ENCODE results near the gene PDE4D.
A peak's percentile ranks its signal among the peaks of the same experiment; 100 is the strongest.
"Not testable (repeated sequence)": the region's sequence is repeated elsewhere in the genome, so short reads cannot be mapped to it uniquely, and the experiment has no call there.

PDE4D gene

GRCh38 chr5:59421986-59422941 is 471.3 kb downstream of the PDE4D start:
- peak; percentile 51 for DNase-seq (ENCODE audit: low read depth)

- DNase-seq (ENCODE audit: low read depth): peak; percentile 5
Measured at GRCh38 chr5:59420596-59420995, 472.9 kb downstream of the PDE4D start.

- no peak for DNase-seq (ENCODE audit: low read depth)
Measured at GRCh38 chr5:59418808-59419207, 474.7 kb downstream of the PDE4D start.

GRCh38 chr5:59416451-59416850 is 477.1 kb downstream of the PDE4D start:
- DNase-seq (ENCODE audit: low read depth): peak; percentile 66

GRCh38 chr5:59416026-59416425 is 477.5 kb downstream of the PDE4D start:
- DNase-seq (ENCODE audit: low read depth): no peak

GRCh38 chr5:59412428-59412827 is 481.1 kb downstream of the PDE4D start:
- DNase-seq (ENCODE audit: low read depth): no peak

GRCh38 chr5:59408997-59409396 is 484.5 kb downstream of the PDE4D start:
- not testable (repeated sequence) for DNase-seq (ENCODE audit: low read depth)

GRCh38 chr5:59407967-59408366 is 485.6 kb downstream of the PDE4D start:
- no peak for DNase-seq (ENCODE audit: low read depth)

GRCh38 chr5:59401637-59402036 is 491.9 kb downstream of the PDE4D start:
- DNase-seq (ENCODE audit: low read depth): no peak

GRCh38 chr5:59394956-59395355 is 498.6 kb downstream of the PDE4D start:
- DNase-seq (ENCODE audit: low read depth): not testable (repeated sequence)

GRCh38 chr5:59393585-59394420 is 499.7 kb downstream of the PDE4D start:
- DNase-seq (ENCODE audit: low read depth): no peak

- DNase-seq (ENCODE audit: low read depth): no peak
Measured at GRCh38 chr5:59391576-59391975, 501.9 kb downstream of the PDE4D start.

- DNase-seq (ENCODE audit: low read depth): no peak
Measured at GRCh38 chr5:59390989-59391388, 502.5 kb downstream of the PDE4D start.

- peak; percentile 32 for DNase-seq (ENCODE audit: low read depth)
Measured at GRCh38 chr5:59390074-59390659, 503.4 kb downstream of the PDE4D start.

GRCh38 chr5:59387127-59387526 is 506.4 kb downstream of the PDE4D start:
- DNase-seq (ENCODE audit: low read depth): no peak

- no peak for DNase-seq (ENCODE audit: low read depth)
Measured at GRCh38 chr5:59385700-59386099, 507.8 kb downstream of the PDE4D start.

- DNase-seq (ENCODE audit: low read depth): peak; percentile 98
Measured at GRCh38 chr5:59380350-59380951, 513.1 kb downstream of the PDE4D start.

GRCh38 chr5:59374036-59374435 is 519.5 kb downstream of the PDE4D start:
- DNase-seq (ENCODE audit: low read depth): not testable (repeated sequence)

- DNase-seq (ENCODE audit: low read depth): no peak
Measured at GRCh38 chr5:59371525-59372127, 521.9 kb downstream of the PDE4D start.

- DNase-seq (ENCODE audit: low read depth): no peak
Measured at GRCh38 chr5:59368951-59369350, 524.6 kb downstream of the PDE4D start.

GRCh38 chr5:59367791-59368394 is 525.6 kb downstream of the PDE4D start:
- peak; percentile 83 for DNase-seq (ENCODE audit: low read depth)

All from iris pigment epithelial cell (primary cell).